Right atrium auricular region (tissue), 2 donors: ENCODE results near the gene DLL4. TPM values are rescaled to one million over a fixed set of nuclear protein-coding genes. Genes with fewer than 3 reads are reported as not detected.

Experiments used
- DNase-seq: peaks from one replicate; pipeline ENCODE4 v3.0.0-alpha.2; 2019; ENCODE audit warnings: low spot score
- H3K27ac ChIP-seq, 2 donors: fragments of 200-600 bp; sonication (generic); 1 replicate in 1 of 2; 2 replicates in 1 of 2; pipeline ENCODE4 v1.5.1; 2016 to 2019
- H3K27me3 ChIP-seq, 2 donors: fragments of 200-600 bp; sonication (generic); one replicate each; pipeline versions ENCODE4 v1.5.1 to v1.6.0; 2017 to 2019
- H3K36me3 ChIP-seq: fragments of 200-600 bp; sonication (generic); one replicate; pipeline ENCODE4 v1.5.1; 2016
- H3K4me1 ChIP-seq, 2 donors: fragments of 200-600 bp; sonication (generic); one replicate each; pipeline versions ENCODE4 v1.5.1 to v1.6.0; 2017 to 2019
- H3K4me3 ChIP-seq, 2 donors: fragments of 200-600 bp; sonication (generic); 1 replicate in 1 of 2; 2 replicates in 1 of 2; pipeline ENCODE4 v1.5.1; 2017 to 2019; ENCODE audit warnings: mild to moderate bottlenecking in 1 of 2, moderate library complexity in 1 of 2
- H3K9me3 ChIP-seq, 2 donors: fragments of 200-600 bp; sonication (generic); one replicate each; pipeline ENCODE4 v1.5.1; 2019
- CTCF ChIP-seq, 2 donors: fragments of 200-600 bp; sonication (generic); IDR thresholded peaks; one replicate each; pipeline ENCODE4 v1.5.1; 2019; ENCODE audit warnings: antibody characterized with exemption in 2 of 2
- total RNA-seq, 2 donors: library from RNA; depleted of rRNA; stranded (reverse); fragments of >200 nt; gene quantifications; one replicate each; pipeline ENCODE4 v1.1.0, GENCODE V29; 2016

Gene DLL4
- total RNA-seq, 2 donors from 2014 or later: 7.5 to 9.8 TPM

- H3K36me3 ChIP-seq: no peaks in the 10 kb centered on the region
- no peak for DNase-seq
- no peak for TF ChIP-seq CTCF (IDR thresholded peaks at IDR 0.05)
- peaks cover 0 to 31% of the 10 kb centered on the region in 2 donors for H3K4me1 ChIP-seq
- H3K9me3 ChIP-seq: no peaks in the 10 kb centered on the region
- H3K27me3 ChIP-seq: no peaks in the 10 kb centered on the region
- H3K4me3 ChIP-seq: no peak overlapping the region
- H3K27ac ChIP-seq: no peak overlapping the region
Observed at GRCh38 chr15:40944510-40945296, 15.6 kb downstream of the DLL4 start.

- Histone ChIP-seq H3K4me1 (peaks cover 0 to 15% of the 10 kb centered on the region in 2 donors), H3K27ac (no peak overlapping the region), H3K27me3 (no peaks in the 10 kb centered on the region), H3K4me3 (no peak overlapping the region), H3K9me3 (no peaks in the 10 kb centered on the region), H3K36me3 (no peaks in the 10 kb centered on the region)
- no peak for TF ChIP-seq CTCF (IDR thresholded peaks at IDR 0.05)
- DNase-seq: no peak
Observed at GRCh38 chr15:40948706-40949473, 19.8 kb downstream of the DLL4 start.

- no peak for DNase-seq
- Histone ChIP-seq H3K27ac (no peak overlapping the region), H3K4me1 (peaks cover 0 to 17% of the 10 kb centered on the region in 2 donors), H3K27me3 (no peaks in the 10 kb centered on the region), H3K36me3 (no peaks in the 10 kb centered on the region), H3K9me3 (no peaks in the 10 kb centered on the region), H3K4me3 (no peak overlapping the region)
- no peak for TF ChIP-seq CTCF (IDR thresholded peaks at IDR 0.05)
Observed at GRCh38 chr15:40949756-40950207, 20.6 kb downstream of the DLL4 start.

GRCh38 chr15:40951764-40952163 lies 22.6 kb downstream of the DLL4 start:
- peaks cover 0 to 30% of the 10 kb centered on the region in 2 donors for H3K4me1 ChIP-seq
- DNase-seq: no peak

GRCh38 chr15:40952301-40952900 lies 23.3 kb downstream of the DLL4 start:
- Histone ChIP-seq H3K9me3 (no peaks in the 10 kb centered on the region), H3K27ac (peak overlapping the region; percentile 56 to 76), H3K27me3 (no peaks in the 10 kb centered on the region), H3K4me1 (peaks cover 0 to 36% of the 10 kb centered on the region in 2 donors), H3K36me3 (no peaks in the 10 kb centered on the region), H3K4me3 (peak overlapping the region; percentile 69 to 76)
- no peak for TF ChIP-seq CTCF (IDR thresholded peaks at IDR 0.05)
- DNase-seq: no peak

More at GRCh38 chr15:40951764-40952163, 22.6 kb downstream of the DLL4 start:
- Histone ChIP-seq H3K36me3 (no peaks in the 10 kb centered on the region), H3K27ac (no peak overlapping the region), H3K27me3 (no peaks in the 10 kb centered on the region), H3K4me3 (no peak overlapping the region), H3K9me3 (no peaks in the 10 kb centered on the region)
- TF ChIP-seq CTCF (IDR thresholded peaks at IDR 0.05): no peak
